DOHH2 (cell line): Measurements from ENCODE around the gene INHBE.

Experiments
- H3F3A ChIP-seq: fragments of 200-600 bp; sonication (generic), shearing (Covaris generic); 2 replicates; pipeline ENCODE4 v1.6.0; 2016; ENCODE audit warnings: antibody characterized with exemption, mild to moderate bottlenecking; ENCODE audit not compliant: control insufficient read depth, insufficient read depth
- H3K27ac ChIP-seq: fragments of 200-600 bp; sonication (generic); 2 replicates; pipeline ENCODE4 v1.5.1; 2014; ENCODE audit warnings: low read depth, mild to moderate bottlenecking, low read length, moderate library complexity
- H3K27me3 ChIP-seq: fragments of 200-600 bp; sonication (generic); 2 replicates; pipeline ENCODE4 v1.6.1; 2014; ENCODE audit warnings: mild to moderate bottlenecking, low read length, mixed read lengths; ENCODE audit not compliant: control insufficient read depth
- H3K36me3 ChIP-seq: fragments of 200-600 bp; sonication (generic); 2 replicates; pipeline ENCODE4 v1.6.1; 2014; ENCODE audit warnings: mild to moderate bottlenecking, low read length, moderate library complexity, mixed read lengths; ENCODE audit not compliant: control insufficient read depth
- H3K4me1 ChIP-seq: fragments of 200-600 bp; sonication (generic); 2 replicates; pipeline ENCODE4 v1.6.1; 2014; ENCODE audit warnings: mild to moderate bottlenecking, low read length, mixed read lengths; ENCODE audit not compliant: control insufficient read depth
- H3K4me2 ChIP-seq: fragments of 200-600 bp; sonication (generic); 2 replicates; pipeline ENCODE4 v1.6.0; 2014; ENCODE audit warnings: mild to moderate bottlenecking, low read length, moderate library complexity
- H3K4me3 ChIP-seq: fragments of 200-600 bp; sonication (generic); 2 replicates; pipeline ENCODE4 v1.5.1; 2014; ENCODE audit warnings: mild to moderate bottlenecking, low read length, mixed read lengths
- H3K79me2 ChIP-seq: fragments of 200-600 bp; sonication (generic); 2 replicates; pipeline ENCODE4 v1.6.1; 2014; ENCODE audit warnings: mild to moderate bottlenecking, low read length, mixed read lengths; ENCODE audit not compliant: control insufficient read depth
- H3K9me2 ChIP-seq: fragments of 200-600 bp; sonication (generic); replicated peaks from 2 replicates; pipeline ENCODE4 v1.6.1; 2014; ENCODE audit warnings: mild to moderate bottlenecking, low read length, mixed read lengths; ENCODE audit not compliant: control insufficient read depth
- H3K9me3 ChIP-seq: fragments of 200-600 bp; sonication (generic); 2 replicates; pipeline ENCODE4 v1.6.1; 2014; ENCODE audit warnings: antibody characterized with exemption, low read length, mixed read lengths; ENCODE audit not compliant: control insufficient read depth, insufficient read depth
- H4K20me1 ChIP-seq: fragments of 200-600 bp; sonication (generic); 2 replicates; pipeline ENCODE4 v1.6.0; 2014; ENCODE audit warnings: low read depth, mild to moderate bottlenecking, antibody characterized with exemption, low read length, moderate library complexity; ENCODE audit not compliant: control insufficient read depth, insufficient read depth
- EZH2phosphoT487 ChIP-seq: fragments of 200-600 bp; sonication (generic); IDR thresholded peaks from 2 replicates; pipeline ENCODE4 v1.6.1; 2017; ENCODE audit warnings: borderline replicate concordance, mild to moderate bottlenecking, antibody characterized with exemption, low read length, moderate library complexity, mixed read lengths
- TF ChIP-seq, protein P1 (sequence below): fragments of 200-600 bp; sonication (generic); IDR thresholded peaks from one replicate; pipeline ENCODE4 v1.5.1; 2014; ENCODE audit warnings: antibody characterized with exemption, mild to moderate bottlenecking, low read depth, low read length; ENCODE audit not compliant: poor library complexity, severe bottlenecking

The INHBE gene

GRCh38 chr12:57487055-57487596, 32.0 kb downstream of the INHBE start:
- Histone ChIP-seq H3K4me1 (peaks cover 30% of the 10 kb centered on the region), H4K20me1 (no peaks in the 10 kb centered on the region), H3K79me2 (peaks cover 37% of the 10 kb centered on the region), H3K4me3 (peak overlapping the region; percentile 87), H3K9me3 (no peaks in the 10 kb centered on the region), H3K9me2 (no peaks in the 10 kb centered on the region), H3K36me3 (peaks cover 41% of the 10 kb centered on the region), H3F3A (0 out of 2 replicates have a peak, but pooled peaks cover 2% of the 10 kb centered on the region), H3K27ac (no peak overlapping the region), H3K4me2 (peak overlapping the region; percentile 44), H3K27me3 (no peaks in the 10 kb centered on the region)
- no peak for TF ChIP-seq EZH2phosphoT487
- TF ChIP-seq, protein P1, sequence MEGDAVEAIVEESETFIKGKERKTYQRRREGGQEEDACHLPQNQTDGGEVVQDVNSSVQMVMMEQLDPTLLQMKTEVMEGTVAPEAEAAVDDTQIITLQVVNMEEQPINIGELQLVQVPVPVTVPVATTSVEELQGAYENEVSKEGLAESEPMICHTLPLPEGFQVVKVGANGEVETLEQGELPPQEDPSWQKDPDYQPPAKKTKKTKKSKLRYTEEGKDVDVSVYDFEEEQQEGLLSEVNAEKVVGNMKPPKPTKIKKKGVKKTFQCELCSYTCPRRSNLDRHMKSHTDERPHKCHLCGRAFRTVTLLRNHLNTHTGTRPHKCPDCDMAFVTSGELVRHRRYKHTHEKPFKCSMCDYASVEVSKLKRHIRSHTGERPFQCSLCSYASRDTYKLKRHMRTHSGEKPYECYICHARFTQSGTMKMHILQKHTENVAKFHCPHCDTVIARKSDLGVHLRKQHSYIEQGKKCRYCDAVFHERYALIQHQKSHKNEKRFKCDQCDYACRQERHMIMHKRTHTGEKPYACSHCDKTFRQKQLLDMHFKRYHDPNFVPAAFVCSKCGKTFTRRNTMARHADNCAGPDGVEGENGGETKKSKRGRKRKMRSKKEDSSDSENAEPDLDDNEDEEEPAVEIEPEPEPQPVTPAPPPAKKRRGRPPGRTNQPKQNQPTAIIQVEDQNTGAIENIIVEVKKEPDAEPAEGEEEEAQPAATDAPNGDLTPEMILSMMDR, result no peak

GRCh38 chr12:57487597-57488401, 32.7 kb downstream of the INHBE start, which contains the start of gene MARS1:
MARS1 (plus strand) TSS chr12:57488068; CDS start chr12:57488091, 23 bp downstream.
- no peaks in the 10 kb centered on the region for H3K9me2 ChIP-seq
- H3K4me2 ChIP-seq, result peak within 1 kb of the TSS; percentile 81
- no peak for TF ChIP-seq EZH2phosphoT487
- TF ChIP-seq, protein P1, result peak; percentile 43
- H3F3A ChIP-seq, result 0 out of 2 replicates have a peak, but pooled peaks cover 2% of the 10 kb centered on the region
- H3K79me2 ChIP-seq, result peaks cover 38% of the 10 kb centered on the region
- peak within 1 kb of the TSS; percentile 74 for H3K27ac ChIP-seq
- H3K4me1 ChIP-seq, result peaks cover 28% of the 10 kb centered on the region
- no peaks in the 10 kb centered on the region for H3K9me3 ChIP-seq
- peak within 1 kb of the TSS; percentile 87 for H3K4me3 ChIP-seq
- no peaks in the 10 kb centered on the region for H3K27me3 ChIP-seq
- no peaks in the 10 kb centered on the region for H4K20me1 ChIP-seq
- peaks cover 46% of the 10 kb centered on the region for H3K36me3 ChIP-seq

DNA sequence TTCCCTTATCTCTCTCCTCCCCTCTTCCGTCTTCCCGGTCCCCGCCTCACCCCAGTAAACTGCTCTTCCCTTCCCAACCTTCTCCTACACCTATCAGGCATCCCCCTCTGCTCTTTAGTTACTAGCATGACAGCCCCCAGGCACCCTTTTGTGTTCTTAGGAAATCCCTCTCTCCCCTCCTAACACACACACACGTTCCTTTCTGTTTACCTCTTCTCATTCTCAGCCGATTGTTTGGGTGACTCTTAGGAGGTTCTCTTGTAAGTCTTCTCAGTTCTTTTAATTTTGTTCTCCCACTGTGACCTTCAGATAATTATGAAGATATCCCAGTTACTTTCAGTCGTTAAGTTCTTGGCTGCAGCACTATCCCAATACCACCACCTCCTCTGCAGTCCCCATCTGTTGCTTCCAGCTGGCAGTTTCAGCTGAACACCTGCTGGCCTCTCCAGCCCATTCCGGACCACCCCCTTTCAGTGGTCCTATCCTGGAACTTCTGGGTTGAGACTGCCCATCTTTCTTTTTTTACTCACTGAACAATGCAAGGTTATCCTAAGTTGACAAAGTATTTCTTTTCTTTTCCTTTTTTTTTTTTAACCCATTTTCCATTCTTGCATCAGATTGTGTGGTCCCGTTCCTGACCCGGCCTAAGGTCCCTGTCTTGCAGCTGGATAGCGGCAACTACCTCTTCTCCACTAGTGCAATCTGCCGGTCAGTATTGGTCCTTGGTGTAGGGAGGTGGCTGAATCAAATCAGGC, 33.5 kb downstream of the INHBE start:
- peaks cover 21% of the 10 kb centered on the region for H3K4me1 ChIP-seq
- 0 out of 2 replicates have a peak, but pooled peaks cover 5% of the 10 kb centered on the region for H3F3A ChIP-seq
- TF ChIP-seq, protein P1, result no peak
- no peak for TF ChIP-seq EZH2phosphoT487
- peak overlapping the region; percentile 81 for H3K4me2 ChIP-seq
- no peaks in the 10 kb centered on the region for H4K20me1 ChIP-seq
- peak overlapping the region; percentile 74 for H3K27ac ChIP-seq
- H3K27me3 ChIP-seq, result no peaks in the 10 kb centered on the region
- H3K4me3 ChIP-seq, result peak overlapping the region; percentile 87
- H3K36me3 ChIP-seq, result peaks cover 49% of the 10 kb centered on the region
- peaks cover 40% of the 10 kb centered on the region for H3K79me2 ChIP-seq
- no peaks in the 10 kb centered on the region for H3K9me3 ChIP-seq
- no peaks in the 10 kb centered on the region for H3K9me2 ChIP-seq
